Subcutaneous adipose tissue (tissue), 4 donors: ENCODE results near the gene RNPEP. TPM values are rescaled to one million over a fixed set of nuclear protein-coding genes. Genes with fewer than 3 reads are reported as not detected.

Experiments used
- CTCF ChIP-seq: fragments of 450-650 bp; IDR thresholded peaks from one replicate; pipeline ENCODE4 v1.5.1; 2016; ENCODE audit warnings: low read depth, mild to moderate bottlenecking, control low read depth, antibody characterized with exemption, moderate library complexity
- total RNA-seq, 4 donors: library from RNA; depleted of rRNA; stranded (reverse); fragments of >200 nt; gene quantifications; one replicate each; pipeline ENCODE4 v1.1.0, GENCODE V29; 2016

The RNPEP gene
- total RNA-seq, 4 donors from 2014 or later = 38.5 to 68.8 (median 47.7) TPM

DNA sequence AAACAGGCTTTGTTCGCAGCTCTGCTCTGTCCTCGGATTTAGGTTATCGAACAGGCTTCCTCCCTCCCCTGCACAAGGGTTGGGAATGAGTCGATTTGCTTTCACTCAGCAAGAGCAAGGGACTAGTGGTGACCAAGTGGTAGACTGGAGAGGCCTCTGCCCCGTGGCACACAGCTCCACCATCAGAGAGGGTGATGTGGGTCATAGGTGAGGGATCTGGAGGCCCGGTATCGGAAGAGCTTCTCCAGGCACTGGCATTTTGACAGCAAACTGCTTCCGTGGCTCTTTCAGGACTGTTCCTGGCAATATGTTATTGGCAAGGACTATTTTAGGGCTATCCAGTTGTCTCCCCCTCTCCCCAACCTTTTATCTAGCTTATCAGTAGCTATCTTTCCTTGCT, 24.9 kb downstream of the RNPEP start:
- no peak for TF ChIP-seq CTCF

DNA sequence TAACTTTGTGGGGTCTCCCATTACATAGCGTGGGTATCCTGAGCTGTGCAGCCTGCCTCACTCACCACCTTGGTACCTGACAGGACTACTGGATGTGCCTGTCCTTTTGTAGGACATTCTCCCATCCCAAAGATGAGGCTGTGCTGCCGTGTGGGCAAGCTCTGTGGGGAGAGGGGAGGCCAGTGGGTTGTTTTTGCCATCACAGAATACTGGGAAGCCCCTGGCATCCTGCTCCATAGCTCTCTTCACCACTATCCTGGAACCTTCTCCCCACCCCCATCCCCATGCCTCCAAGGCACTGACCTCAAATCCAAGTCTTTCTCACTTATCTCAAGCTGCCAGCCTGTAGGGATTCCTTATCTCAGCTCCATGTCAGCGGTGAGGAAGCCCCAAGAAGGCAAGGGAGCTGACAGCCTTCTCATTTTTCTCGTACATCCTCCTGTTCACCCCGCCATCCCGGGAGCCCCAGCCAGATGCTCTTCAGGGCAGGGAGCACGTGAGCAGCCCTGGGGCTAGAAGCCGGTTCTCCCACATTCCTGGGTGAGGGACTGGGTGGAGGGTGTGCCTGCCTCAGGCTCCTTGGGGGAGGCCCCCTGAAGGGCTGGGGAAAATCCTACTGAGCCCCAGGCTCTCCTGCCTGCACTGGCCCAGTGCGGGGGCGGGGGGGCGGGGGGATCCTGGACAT, 25.5 kb downstream of the RNPEP start:
- TF ChIP-seq CTCF = no peak

DNA sequence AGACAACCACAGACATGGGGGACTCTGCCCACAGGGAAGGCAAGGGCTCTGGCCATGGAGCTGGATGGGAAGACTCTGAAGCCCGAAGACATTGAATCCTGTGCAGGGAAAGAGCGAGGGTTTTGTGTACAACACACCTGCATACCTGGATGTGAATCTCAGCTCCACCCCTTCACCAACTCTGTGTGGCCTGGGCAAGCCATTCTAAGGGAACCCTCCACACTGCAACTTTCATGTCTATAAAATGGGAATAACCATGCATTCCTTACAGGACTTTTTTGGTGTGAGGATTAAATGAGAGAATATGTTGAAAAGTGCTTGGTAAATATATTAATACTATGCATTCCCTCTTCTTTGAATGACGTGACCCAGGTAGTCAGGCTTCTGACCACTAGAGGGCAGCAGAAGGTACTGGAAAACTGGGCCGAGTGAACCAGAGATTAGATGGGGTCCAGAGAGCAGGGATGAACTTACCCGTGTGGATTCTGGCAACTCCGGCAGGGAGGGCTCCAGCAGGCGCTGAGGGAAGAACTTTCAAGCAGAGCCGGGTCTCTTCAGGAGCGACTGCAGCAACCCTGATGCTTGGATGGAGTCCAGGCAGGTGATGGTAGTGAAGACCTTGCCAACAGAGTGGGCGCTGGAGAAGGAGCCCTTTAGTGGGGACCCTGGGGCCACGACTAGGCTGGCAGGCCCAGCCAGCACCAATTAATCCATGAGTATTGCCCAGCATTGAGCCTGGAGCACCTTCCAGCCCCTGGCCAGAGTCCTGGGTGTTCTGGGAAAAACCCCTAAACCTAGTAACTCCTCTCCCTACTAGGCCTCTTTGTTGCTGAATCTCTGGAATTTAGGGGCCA, 27.1 kb downstream of the RNPEP start:
- no peak for TF ChIP-seq CTCF

GRCh38 chr1:202010180-202011015, 27.9 kb downstream of the RNPEP start, which contains the start of gene ELF3:
Gene ELF3, plus strand, starts transcription at chr1:202010587. Its CDS starts 550 bp downstream, at chr1:202011137.
- TF ChIP-seq CTCF = no peak

- no peak for TF ChIP-seq CTCF
Measured at GRCh38 chr1:202011994-202012393, 29.5 kb downstream of the RNPEP start.

DNA sequence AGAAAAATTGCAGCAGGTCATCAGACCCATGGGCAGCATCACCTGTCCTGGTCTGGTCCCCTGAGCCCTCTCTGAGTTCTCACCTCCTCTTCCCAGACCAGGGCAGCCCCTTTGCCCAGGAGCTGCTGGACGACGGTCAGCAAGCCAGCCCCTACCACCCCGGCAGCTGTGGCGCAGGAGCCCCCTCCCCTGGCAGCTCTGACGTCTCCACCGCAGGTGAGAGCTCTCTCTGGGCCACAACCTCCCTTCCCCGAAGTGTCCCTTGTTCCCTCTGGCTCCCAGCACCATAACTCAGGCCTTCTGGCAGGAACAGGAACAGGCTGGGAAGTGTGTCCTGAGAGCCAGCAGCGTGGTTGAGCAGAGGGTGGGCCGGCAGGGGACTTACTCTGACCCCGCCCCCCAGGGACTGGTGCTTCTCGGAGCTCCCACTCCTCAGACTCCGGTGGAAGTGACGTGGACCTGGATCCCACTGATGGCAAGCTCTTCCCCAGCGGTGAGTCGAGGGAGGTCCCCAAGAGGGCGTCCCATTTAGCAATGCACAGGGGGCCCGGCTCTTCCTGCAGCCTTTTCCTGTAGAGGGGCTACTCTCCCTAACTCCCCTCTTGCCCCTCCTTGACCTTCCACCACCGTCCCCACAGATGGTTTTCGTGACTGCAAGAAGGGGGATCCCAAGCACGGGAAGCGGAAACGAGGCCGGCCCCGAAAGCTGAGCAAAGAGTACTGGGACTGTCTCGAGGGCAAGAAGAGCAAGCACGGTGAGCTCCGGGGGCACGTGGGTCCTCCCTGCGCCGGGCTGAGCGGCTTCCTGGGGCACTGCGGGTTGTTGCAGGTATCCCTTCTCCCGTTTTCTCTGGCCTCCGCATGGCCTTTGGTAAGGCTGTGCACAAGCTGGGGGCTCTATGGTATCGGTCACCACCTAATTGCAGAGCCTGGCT, 30.4 kb downstream of the RNPEP start:
- TF ChIP-seq CTCF = no peak
